GM03348 (cell line): ENCODE results near the gene RAB40A.
"Not testable (repeated sequence)": the region's sequence is repeated elsewhere in the genome, so short reads cannot be mapped to it uniquely, and the experiment has no call there.

Experiments
- DNase-seq: peaks from one replicate; pipeline ENCODE4 v3.0.0; 2012; ENCODE audit warnings: low spot score

RAB40A gene

GRCh38 chrX:103523605-103524004, 4.3 kb upstream of the RAB40A start:
- DNase-seq: no peak

- no peak for DNase-seq
Measured at GRCh38 chrX:103520386-103520785, 1.1 kb upstream of the RAB40A start.

GRCh38 chrX:103518571-103518970, 718 bp downstream of the RAB40A start:
- DNase-seq: no peak

- DNase-seq: no peak
Measured at GRCh38 chrX:103517246-103517645, 2.0 kb downstream of the RAB40A start.

GRCh38 chrX:103513476-103514108, 5.7 kb downstream of the RAB40A start:
- DNase-seq: no peak

- DNase-seq: no peak
Measured at GRCh38 chrX:103513067-103513466, 6.2 kb downstream of the RAB40A start.

- no peak for DNase-seq
Measured at GRCh38 chrX:103510031-103510430, 9.3 kb downstream of the RAB40A start.

GRCh38 chrX:103503853-103504207, 15.5 kb downstream of the RAB40A start:
- no peak for DNase-seq

- DNase-seq: peak; percentile 2
Measured at GRCh38 chrX:103503163-103503852, 16.0 kb downstream of the RAB40A start.

GRCh38 chrX:103498786-103499185, 20.5 kb downstream of the RAB40A start:
- no peak for DNase-seq

- DNase-seq: no peak
Measured at GRCh38 chrX:103495786-103496185, 23.5 kb downstream of the RAB40A start.

- DNase-seq: not testable (repeated sequence)
Measured at GRCh38 chrX:103493578-103493977, 25.7 kb downstream of the RAB40A start.

- peak; percentile 14 for DNase-seq
Measured at GRCh38 chrX:103489733-103490132, 29.6 kb downstream of the RAB40A start.

GRCh38 chrX:103488794-103489193, 30.5 kb downstream of the RAB40A start:
- no peak for DNase-seq

GRCh38 chrX:103488332-103488731, 31.0 kb downstream of the RAB40A start:
- DNase-seq: peak; percentile 33

GRCh38 chrX:103483720-103484119, 35.6 kb downstream of the RAB40A start:
- no peak for DNase-seq

GRCh38 chrX:103480526-103480925, 38.8 kb downstream of the RAB40A start:
- no peak for DNase-seq

- peak; percentile 2 for DNase-seq
Measured at GRCh38 chrX:103477496-103477895, 41.8 kb downstream of the RAB40A start.

- no peak for DNase-seq
Measured at GRCh38 chrX:103475381-103475780, 43.9 kb downstream of the RAB40A start.

- DNase-seq: not testable (repeated sequence)
Measured at GRCh38 chrX:103469977-103470376, 49.3 kb downstream of the RAB40A start.

GRCh38 chrX:103467887-103468286, 51.4 kb downstream of the RAB40A start:
- no peak for DNase-seq

GRCh38 chrX:103467156-103467555, 52.1 kb downstream of the RAB40A start:
- no peak for DNase-seq

GRCh38 chrX:103464774-103465117, 54.5 kb downstream of the RAB40A start:
- peak; percentile 52 for DNase-seq
